Effector memory CD4-positive, alpha-beta T cell (primary cell): Measurements from ENCODE around the gene RTF1.
"Not testable (repeated sequence)": the region's sequence is repeated elsewhere in the genome, so short reads cannot be mapped to it uniquely, and the experiment has no call there.

Experiments used
- DNase-seq, 3 donors: peaks; one replicate each; pipeline ENCODE4 v3.0.0-alpha.2; 2020
- H3K27ac ChIP-seq: 2 replicates; pipeline ENCODE4 v1.7.0; 2013; ENCODE audit warnings: mild to moderate bottlenecking, low read length, moderate library complexity; ENCODE audit not compliant: insufficient read depth, poor library complexity, severe bottlenecking
- H3K27me3 ChIP-seq: replicated peaks from 2 replicates; pipeline ENCODE4 v1.7.0; 2013; ENCODE audit warnings: mild to moderate bottlenecking, low read length; ENCODE audit not compliant: insufficient read depth, control insufficient read depth, poor library complexity, severe bottlenecking
- H3K36me3 ChIP-seq: 2 replicates; pipeline ENCODE4 v1.7.0; 2013; ENCODE audit warnings: mild to moderate bottlenecking, low read length, moderate library complexity; ENCODE audit not compliant: control insufficient read depth, insufficient read depth
- H3K4me1 ChIP-seq: 2 replicates; pipeline ENCODE4 v1.7.0; 2013; ENCODE audit warnings: low read length, mild to moderate bottlenecking; ENCODE audit not compliant: control insufficient read depth, insufficient read depth, poor library complexity, severe bottlenecking
- H3K4me3 ChIP-seq: 2 replicates; pipeline ENCODE4 v1.7.0; 2013; ENCODE audit warnings: low read length, low read depth, mild to moderate bottlenecking; ENCODE audit not compliant: insufficient read depth, poor library complexity, severe bottlenecking
- H3K9me3 ChIP-seq: 2 replicates; pipeline ENCODE4 v1.7.0; 2013; ENCODE audit warnings: mild to moderate bottlenecking, low read length, moderate library complexity; ENCODE audit not compliant: control insufficient read depth
- total RNA-seq, 3 donors: gene quantifications; one replicate each; lab custom pipeline; 2026; lab: John Stamatoyannopoulos, UW

RTF1 gene
- total RNA-seq = 62.2 to 80.5 (median 76.3) reads per million in 3 donors

GRCh38 chr15:41416742-41417417 is at the start of gene RTF1:
Gene RTF1, plus strand, starts transcription at chr15:41417095. Its CDS starts 21 bp downstream, at chr15:41417116.
- H3K4me1 ChIP-seq = peaks cover 8% of the 10 kb centered on the region

GRCh38 chr15:41367418-41367817 is 49.5 kb upstream of the RTF1 start:
- no peaks in the 10 kb centered on the region for H3K9me3 ChIP-seq
- H3K27ac ChIP-seq = no peak overlapping the region
- DNase-seq = no peak
- no peaks in the 10 kb centered on the region for H3K4me1 ChIP-seq
- H3K27me3 ChIP-seq = no peaks in the 10 kb centered on the region
- no peak overlapping the region for H3K4me3 ChIP-seq
- H3K36me3 ChIP-seq = no peaks in the 10 kb centered on the region

More at GRCh38 chr15:41416742-41417417, at the start of gene RTF1:
- H3K4me3 ChIP-seq = peak within 1 kb of the TSS; percentile 78
- H3K27me3 ChIP-seq = no peaks in the 10 kb centered on the region
- no peaks in the 10 kb centered on the region for H3K9me3 ChIP-seq
- H3K36me3 ChIP-seq = no peaks in the 10 kb centered on the region
- DNase-seq = peak; percentile 92 to 95 (median 93)
- peak within 1 kb of the TSS; percentile 73 for H3K27ac ChIP-seq

GRCh38 chr15:41377978-41378377 is 38.9 kb upstream of the RTF1 start:
- Histone ChIP-seq H3K27ac (no peak overlapping the region), H3K36me3 (no peaks in the 10 kb centered on the region), H3K9me3 (no peaks in the 10 kb centered on the region), H3K27me3 (no peaks in the 10 kb centered on the region), H3K4me1 (no peaks in the 10 kb centered on the region), H3K4me3 (no peak overlapping the region)
- no peak for DNase-seq

- not testable (repeated sequence) for H3K9me3 ChIP-seq, H3K27ac ChIP-seq, H3K4me3 ChIP-seq, DNase-seq, H3K27me3 ChIP-seq, H3K4me1 ChIP-seq, H3K36me3 ChIP-seq
Observed at GRCh38 chr15:41383974-41384749, 32.7 kb upstream of the RTF1 start.

GRCh38 chr15:41387646-41388045 is 29.2 kb upstream of the RTF1 start:
- Histone ChIP-seq H3K4me1 (no peaks in the 10 kb centered on the region), H3K4me3 (no peak overlapping the region), H3K27me3 (no peaks in the 10 kb centered on the region), H3K27ac (no peak overlapping the region), H3K36me3 (peaks cover 8% of the 10 kb centered on the region), H3K9me3 (no peaks in the 10 kb centered on the region)
- DNase-seq = no peak

- Histone ChIP-seq H3K36me3 (peaks cover 15% of the 10 kb centered on the region), H3K27ac (no peak overlapping the region), H3K4me1 (no peaks in the 10 kb centered on the region), H3K4me3 (no peak overlapping the region), H3K9me3 (no peaks in the 10 kb centered on the region), H3K27me3 (no peaks in the 10 kb centered on the region)
- DNase-seq = no peak
Observed at GRCh38 chr15:41392659-41393058, 24.2 kb upstream of the RTF1 start.

- no peak overlapping the region for H3K4me3 ChIP-seq
- no peaks in the 10 kb centered on the region for H3K4me1 ChIP-seq
- peaks cover 15% of the 10 kb centered on the region for H3K36me3 ChIP-seq
- H3K9me3 ChIP-seq = no peaks in the 10 kb centered on the region
- H3K27me3 ChIP-seq = no peaks in the 10 kb centered on the region
- no peak overlapping the region for H3K27ac ChIP-seq
- no peak for DNase-seq
Observed at GRCh38 chr15:41394924-41395323, 22.0 kb upstream of the RTF1 start.

- H3K4me1 ChIP-seq = no peaks in the 10 kb centered on the region
- no peaks in the 10 kb centered on the region for H3K27me3 ChIP-seq
- H3K27ac ChIP-seq = no peak overlapping the region
- no peaks in the 10 kb centered on the region for H3K9me3 ChIP-seq
- peaks cover 15% of the 10 kb centered on the region for H3K36me3 ChIP-seq
- DNase-seq = no peak
- no peak overlapping the region for H3K4me3 ChIP-seq
Observed at GRCh38 chr15:41396111-41396510, 20.8 kb upstream of the RTF1 start.

- Histone ChIP-seq H3K27me3 (no peaks in the 10 kb centered on the region), H3K36me3 (peaks cover under 1% of the 10 kb centered on the region), H3K27ac (peak overlapping the region; percentile 65), H3K4me3 (peak overlapping the region; percentile 69), H3K9me3 (no peaks in the 10 kb centered on the region), H3K4me1 (no peaks in the 10 kb centered on the region)
- DNase-seq = no peak
Observed at GRCh38 chr15:41401904-41402267, 15.0 kb upstream of the RTF1 start.

GRCh38 chr15:41407341-41407740 is 9.6 kb upstream of the RTF1 start:
- H3K36me3 ChIP-seq = no peaks in the 10 kb centered on the region
- H3K4me1 ChIP-seq = no peaks in the 10 kb centered on the region
- H3K27me3 ChIP-seq = no peaks in the 10 kb centered on the region
- no peak overlapping the region for H3K4me3 ChIP-seq
- H3K27ac ChIP-seq = no peak overlapping the region
- H3K9me3 ChIP-seq = no peaks in the 10 kb centered on the region
- DNase-seq = no peak
